HG03135 (cell line): ENCODE data around the gene GINS1.

Experiments
- ATAC-seq: cut with Tn5 transposase; IDR thresholded peaks from one replicate; pipeline ENCODE4 v1.9.1; 2021; ENCODE audit warnings: mild to moderate bottlenecking, moderate library complexity; ENCODE audit not compliant: unreplicated experiment

GINS1 gene

DNA sequence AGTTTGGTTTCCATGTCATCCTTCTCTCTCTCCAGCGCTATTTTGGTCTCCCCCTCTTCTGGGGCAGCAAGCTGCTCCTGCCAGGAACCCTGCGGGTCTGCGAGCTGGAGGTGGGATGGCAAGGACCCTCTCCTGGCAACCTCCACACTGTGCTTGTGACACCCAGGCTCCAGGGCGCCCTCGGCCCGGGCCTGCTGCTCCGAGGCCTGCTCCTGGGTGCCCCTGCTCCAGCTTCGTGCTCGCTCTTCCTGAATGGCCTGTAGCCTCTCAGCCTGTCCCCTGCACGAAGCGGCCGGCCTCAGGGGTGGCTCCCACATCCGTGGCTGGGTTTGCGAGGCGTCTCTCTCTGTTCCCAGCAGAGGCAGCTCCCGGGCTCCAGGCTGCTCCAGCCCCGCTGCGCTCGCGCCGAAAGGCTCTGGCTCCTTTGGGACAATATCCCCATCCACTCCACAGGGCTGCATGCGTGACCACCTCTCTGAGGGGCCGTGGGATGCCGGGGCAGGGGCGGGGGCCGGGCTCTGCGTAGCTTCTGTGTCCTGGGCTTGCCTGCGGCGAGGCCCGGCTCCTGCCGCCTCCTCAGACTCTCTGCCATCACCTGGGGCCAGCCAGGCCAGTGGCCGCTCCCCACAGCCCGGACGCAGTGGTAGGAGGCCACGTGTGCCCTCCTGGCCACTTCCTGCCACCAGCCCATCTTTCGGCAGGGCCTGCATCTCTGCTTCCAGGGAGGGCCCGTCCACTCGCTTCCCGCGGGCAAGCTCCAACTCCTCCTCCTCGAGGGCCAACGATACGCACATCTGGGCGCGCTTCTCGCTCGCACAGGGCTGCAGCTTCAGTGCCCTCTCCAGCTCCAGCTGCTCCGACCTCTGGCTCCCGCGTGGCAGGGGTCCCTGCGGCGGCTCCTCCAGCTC is 68.9 kb downstream of the GINS1 start:
- no peak for ATAC-seq

DNA sequence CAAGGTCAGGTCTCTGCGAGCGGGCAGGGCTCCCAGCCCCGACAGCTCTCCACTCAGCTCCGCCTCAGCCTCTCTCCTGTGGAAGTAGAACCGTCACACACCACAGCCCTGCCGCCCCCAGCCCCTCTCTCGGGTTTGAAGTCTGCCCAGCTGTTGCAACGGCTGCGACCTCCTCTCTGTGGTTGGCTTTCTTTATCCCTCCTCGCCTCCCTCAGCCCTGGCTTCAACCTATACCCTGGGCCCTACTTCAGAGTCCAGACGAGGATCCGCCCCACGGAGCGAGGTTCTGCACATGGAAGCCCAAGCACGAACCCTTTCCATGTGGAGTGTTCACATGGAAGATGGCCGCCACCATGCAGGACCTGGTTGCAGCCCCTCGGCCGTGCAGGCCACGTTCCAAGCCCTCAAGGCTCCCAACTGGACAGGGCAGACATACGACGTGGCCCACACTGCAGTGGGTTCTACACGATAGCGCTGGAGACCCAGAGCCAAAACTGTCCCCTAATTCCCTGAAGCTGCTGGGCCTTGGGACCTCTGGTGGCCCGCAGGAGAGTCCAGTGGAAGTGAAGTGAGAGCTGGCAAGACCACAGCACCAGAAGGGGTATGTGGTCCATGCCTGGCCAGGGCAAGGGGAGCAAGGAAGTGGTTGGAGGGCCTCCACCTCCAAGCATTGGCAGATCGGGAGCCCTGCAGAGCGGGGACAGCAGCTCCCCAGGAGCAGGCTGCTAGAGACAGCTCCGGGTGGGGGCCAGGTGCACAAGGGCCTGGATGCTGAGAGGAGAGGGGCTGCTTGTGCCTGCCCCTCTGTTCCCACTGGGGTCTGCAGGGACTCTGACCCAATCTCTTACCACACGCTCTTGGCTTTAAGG is 69.8 kb downstream of the GINS1 start:
- ATAC-seq: no peak

DNA sequence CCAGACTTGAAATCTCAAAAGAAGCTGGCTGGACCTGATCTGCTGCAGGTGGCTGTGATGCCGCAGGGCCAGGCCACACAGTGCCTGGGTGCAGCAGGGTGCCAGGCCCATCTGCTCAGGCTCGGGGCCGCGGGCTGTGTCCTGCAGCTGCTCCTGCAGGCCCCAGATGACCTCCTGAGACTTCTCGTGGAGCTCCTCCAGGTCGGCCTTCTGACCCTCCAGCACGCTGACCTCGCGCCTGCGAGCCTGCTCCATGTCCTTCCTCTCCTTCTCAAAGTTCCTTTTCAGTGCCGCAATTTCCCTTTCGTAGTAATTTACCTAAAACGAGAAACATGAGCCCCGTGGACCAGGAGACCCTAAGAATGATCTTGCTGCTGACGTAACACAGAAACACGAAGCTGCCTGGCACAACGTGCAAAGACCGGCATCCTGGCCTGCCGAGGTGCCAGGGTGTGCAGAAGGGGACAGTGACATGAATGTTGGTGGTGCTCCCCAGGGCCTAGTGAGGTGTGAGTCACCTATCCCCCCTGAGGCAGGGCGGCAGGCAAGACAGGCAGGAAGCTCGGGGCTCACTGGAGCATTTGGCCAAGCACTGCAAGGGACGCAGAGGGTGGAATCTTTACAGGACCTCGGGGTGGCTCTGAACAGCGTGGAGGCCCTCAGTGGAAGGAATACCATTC is 71.6 kb downstream of the GINS1 start:
- ATAC-seq: no peak

DNA sequence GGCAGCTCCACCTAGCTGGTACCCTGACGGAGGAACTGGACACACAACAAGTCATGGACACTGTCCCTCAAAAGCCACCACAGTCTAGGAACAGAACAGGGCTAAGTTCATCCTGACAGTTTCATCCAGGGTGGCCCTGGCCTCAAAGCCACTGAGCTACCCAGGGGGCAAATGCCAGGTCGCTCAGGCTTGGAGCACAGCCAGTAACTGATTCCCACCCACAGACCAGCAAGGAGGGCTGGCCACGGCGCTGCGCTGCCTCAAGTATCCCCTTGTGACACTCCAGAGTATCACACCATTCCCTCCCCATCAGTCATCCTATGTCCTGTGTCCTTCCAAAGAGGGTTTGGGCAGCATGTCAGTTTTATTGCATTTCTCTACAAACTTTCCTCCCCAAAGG is 72.2 kb downstream of the GINS1 start:
- no peak for ATAC-seq

DNA sequence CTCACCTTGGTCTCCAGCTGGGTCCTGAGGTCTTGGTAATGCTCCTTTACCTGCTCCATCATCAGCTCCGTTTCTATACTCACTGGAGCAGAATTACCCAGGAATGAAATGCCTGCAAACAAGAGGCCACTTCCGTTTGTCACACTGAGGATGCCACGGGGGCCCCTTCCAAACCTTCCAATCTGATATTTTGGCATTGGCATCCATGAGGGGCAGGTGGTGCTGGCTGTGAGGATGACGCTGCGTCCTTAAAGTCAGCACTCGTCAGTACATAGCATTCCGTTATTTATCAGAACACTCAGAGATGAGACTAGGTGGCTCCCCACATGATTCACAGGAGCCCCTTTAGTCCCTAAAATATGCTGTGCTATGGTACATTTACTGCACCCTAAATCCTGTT is 72.7 kb downstream of the GINS1 start:
- no peak for ATAC-seq

DNA sequence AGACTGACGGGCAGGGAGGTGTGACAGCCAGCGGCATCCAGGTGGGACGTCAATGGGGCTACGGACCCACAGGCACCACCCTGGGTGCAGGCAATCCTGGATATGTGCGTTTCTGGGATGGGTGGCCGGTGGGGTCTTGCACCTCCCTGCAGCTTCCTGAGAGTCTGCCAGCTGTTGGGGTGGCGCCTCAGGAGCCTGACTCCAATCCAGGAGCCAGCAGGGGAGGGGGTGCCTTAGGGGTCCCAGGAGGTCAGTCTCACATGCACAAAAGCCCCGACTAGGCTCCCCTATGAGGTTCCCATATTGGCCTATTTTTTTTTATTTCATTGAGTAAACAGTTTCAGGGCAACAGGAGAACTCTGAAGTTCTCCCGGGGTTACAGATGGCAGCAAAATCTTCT is 73.3 kb downstream of the GINS1 start:
- no peak for ATAC-seq

DNA sequence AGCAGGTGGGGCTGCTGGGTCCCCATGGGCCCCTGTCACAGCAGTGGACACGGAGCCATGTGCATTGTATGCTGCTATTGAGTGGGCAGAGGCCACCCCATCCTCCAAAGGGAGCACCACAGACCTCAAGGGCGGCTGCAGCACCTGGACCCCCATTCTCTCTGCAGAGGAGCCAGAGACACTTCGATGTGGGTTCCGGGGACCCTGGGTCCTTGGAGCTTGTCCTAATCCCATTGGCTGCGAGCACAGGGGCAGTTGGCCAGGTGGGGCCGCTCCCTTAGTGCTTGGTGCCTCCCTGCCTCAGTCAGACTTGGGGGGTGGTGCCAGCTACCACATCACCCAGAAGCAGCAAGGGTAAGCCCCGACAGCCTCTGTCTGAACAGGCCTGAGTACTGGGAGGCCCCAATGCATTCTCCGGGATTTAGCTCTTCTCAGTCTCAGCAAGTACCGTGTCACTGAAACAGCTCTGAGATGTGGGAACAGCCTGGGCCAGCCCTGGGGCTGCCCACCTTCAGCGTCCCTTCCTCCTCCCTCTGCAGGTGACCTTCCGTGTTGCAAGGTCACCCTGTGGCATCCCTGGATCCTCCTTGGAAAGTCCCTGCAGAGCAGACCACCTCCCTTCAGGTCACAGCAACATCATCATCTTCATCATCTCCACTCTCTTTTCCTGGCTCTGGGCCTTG is 73.9 kb downstream of the GINS1 start:
- no peak for ATAC-seq

DNA sequence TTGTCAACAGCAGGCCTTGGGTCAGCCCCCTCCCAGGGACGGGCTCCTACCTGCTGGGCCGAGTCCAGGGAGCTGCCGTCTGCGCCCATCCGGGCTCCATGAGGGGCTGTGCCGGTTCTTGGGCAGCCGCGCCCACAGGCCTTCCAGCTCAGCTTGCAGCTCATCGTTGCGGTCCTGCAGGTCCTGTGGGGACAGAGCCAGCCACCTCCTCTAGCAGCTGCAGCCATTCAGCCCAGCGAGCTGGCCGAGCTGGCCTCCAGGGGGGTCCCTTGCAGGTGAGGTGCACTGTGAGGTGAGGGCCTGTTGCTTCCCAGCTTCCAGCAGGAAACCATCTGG is 74.4 kb downstream of the GINS1 start:
- ATAC-seq: no peak

DNA sequence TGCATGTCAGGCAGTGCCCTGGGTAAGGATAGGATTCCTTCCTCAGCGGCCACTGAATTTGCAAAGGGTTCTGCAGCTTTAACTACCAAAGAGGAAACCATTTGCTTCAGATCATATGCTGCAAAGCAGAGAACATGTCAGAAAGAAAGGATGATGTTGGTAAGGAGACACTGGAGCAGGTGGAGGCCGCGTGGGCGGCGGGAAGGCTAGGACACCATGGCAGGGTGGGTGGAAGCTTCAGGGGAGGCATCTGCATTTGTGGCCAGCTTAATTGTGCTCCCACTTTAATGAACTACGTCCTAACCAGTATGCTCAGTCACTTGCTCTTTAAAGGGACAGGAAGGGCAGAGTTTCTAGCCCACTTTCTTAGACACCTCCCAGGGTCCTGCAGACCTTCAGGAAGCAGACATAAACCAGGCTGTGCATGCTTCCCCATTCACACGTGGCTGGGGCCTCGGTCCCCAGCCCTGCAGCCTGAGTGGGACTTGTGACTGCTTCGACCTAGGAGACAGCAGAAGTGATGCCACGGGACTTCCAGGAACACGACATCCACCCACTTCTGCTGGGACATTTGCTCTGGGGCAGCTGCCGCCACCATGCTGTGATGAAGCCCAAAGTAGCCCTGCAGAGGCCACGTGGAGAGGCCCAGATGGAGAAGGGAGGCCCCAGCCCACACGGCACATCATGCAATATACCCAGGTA is 76.1 kb downstream of the GINS1 start:
- ATAC-seq: no peak

DNA sequence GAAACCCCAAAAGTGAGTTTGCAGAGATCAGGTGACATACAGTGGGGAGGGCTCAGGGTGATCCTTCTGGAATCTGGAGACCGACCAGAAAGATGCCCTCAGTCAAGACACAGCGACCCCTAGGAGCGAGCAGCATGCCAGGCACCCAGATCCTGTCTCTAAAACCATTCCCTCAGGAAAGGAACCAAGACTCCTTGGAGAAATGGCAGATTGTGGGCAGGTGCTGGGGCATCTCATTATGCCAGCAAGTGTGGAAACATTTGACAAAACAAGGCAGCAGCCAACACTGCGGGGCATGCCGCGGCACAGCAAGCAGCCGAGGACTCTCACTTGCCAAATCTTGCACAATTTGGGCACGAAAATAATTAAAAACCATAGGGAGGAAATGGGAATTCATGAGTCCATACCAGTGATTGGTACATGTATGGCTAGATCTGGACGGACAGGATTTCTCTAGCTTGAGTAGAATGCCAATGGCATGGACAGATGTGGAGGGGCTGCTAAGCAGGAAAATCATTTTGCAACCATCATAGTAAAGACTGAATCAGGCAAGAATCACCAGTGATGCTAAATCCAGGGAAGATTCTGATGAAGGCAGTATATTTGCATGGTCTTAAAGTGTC is 76.9 kb downstream of the GINS1 start:
- ATAC-seq: no peak

DNA sequence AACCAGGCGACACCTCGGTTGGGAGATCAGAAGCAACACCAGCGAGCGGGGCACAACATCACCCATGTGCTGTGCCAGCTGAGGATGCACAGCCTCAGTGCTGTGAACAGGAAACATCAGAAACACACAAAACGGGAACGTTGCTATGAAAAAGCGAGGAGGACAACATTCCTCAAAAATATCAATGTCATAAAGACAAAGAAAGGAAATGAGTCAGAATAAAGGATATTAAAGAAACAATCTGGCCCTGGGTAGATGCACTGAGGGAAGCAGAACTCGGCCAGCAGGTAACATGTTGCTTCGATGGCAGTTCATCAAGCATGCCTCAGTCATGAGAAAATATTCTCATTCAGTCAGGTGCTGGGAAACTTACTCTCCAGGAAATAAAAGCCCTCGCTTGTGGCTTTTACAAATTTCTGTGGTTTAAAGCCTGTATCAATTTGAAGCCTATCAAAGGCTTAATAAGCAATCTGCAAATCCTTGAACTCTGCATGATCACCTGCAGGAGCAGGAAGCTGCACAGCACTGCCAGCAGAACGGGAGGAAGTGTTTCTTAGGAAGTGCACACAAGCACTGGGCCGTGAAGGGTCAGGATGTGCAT is 77.5 kb downstream of the GINS1 start:
- ATAC-seq: no peak

DNA sequence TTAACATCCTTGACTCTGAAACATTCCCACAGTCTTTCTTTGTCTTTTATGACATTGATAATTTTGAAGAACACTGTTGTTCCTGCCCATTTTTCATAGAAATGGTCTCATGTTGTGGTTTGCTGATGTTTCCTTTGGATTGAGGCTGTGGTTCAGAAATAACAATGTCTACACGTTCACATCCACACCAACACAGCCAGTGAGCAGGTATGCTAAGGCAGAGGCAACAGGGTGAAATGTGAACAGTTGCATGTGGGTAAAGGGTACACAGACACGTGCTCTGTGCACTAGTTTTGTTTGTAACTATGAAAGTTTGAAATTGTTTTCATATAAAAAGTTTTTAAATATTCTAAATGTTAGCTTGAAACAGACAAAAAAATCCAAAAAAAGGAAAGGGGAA is 78.4 kb downstream of the GINS1 start:
- no peak for ATAC-seq

DNA sequence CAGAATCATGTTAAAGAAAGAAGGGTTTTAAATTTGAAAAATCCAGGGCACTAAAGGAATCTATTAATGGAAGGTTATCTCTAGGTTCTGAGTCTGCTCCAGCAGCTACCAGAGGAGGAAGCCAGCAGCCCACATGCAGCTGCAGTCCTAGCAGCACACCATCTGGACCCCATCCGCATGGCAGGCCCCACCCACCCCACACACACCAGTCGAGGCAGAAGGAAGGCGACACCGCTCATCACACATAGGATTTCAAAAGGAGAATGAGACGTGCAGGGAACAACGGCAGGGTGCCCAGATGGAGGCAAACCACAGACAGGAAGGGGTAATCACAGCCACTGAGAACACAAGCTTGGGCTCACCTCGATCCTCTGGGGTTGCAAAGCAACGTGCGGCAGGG is 78.9 kb downstream of the GINS1 start:
- ATAC-seq: no peak

DNA sequence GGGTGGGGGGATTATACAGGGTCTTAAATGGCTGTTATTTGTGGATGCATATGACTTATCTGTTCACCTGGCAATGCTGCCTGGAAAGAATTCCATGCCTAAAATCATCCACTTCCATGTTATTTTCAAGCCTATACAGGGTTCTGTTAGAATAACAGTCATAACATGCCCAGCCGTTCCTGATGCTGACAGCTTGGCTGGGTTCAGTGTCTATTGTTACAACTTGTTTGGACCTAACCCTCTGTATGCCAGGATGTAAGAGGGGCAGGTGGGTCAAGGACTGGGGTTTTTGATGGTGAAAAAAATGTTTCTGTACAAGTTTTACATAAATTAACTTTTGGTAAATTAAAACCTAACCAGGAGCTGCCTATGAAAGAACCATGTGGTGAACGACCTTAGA is 79.8 kb downstream of the GINS1 start:
- ATAC-seq: no peak

DNA sequence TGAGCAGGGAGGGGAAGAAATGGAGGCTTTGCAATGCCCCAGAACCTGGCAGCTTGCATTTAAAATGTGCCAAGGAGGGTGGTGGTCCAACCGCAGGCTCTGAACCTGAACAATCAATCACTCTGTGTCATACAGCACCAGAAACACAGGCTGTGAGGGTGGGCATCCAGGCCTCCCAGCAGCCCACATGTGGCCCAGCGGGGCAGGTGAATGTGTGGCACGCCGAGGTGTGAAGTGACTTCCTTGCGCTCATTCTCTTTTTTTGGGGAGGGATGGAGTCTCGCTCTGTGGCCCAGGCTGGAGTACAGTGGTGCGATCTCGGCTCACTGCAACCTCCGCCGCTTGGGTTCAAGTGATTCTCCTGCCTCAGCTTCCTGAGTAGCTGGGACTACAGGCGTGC is 80.5 kb downstream of the GINS1 start:
- ATAC-seq: no peak

DNA sequence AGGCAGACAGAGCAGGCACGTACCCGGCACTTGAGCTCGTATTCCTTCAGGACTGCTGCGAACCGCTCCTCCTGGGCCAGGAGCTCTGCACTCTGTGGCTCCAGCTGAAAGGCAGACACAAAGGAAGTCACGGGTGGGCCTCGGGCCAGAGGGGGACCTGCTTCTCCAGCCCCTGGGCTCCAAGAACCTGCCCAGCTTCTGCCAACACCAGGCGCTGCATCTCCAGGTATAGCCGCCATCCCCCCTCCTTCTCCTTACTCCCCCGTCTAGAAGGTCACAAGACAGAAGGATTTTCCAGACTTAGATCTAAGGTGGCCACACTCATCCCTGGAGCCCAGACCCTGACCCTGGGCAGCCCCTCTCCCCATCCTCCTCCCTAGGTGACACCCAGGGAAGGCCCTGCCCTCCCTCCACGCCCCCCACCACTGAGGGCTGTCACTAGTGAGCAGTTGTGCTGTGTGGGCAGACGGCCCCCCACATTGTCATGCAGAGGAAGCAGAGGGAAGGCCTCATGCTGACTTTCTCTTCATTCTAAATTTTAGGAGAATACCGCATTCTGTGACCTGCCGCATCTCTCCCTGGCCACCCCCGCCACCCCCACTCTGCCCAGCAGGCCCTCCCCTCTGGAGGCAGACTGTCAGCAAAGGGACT is 81.9 kb downstream of the GINS1 start:
- no peak for ATAC-seq

DNA sequence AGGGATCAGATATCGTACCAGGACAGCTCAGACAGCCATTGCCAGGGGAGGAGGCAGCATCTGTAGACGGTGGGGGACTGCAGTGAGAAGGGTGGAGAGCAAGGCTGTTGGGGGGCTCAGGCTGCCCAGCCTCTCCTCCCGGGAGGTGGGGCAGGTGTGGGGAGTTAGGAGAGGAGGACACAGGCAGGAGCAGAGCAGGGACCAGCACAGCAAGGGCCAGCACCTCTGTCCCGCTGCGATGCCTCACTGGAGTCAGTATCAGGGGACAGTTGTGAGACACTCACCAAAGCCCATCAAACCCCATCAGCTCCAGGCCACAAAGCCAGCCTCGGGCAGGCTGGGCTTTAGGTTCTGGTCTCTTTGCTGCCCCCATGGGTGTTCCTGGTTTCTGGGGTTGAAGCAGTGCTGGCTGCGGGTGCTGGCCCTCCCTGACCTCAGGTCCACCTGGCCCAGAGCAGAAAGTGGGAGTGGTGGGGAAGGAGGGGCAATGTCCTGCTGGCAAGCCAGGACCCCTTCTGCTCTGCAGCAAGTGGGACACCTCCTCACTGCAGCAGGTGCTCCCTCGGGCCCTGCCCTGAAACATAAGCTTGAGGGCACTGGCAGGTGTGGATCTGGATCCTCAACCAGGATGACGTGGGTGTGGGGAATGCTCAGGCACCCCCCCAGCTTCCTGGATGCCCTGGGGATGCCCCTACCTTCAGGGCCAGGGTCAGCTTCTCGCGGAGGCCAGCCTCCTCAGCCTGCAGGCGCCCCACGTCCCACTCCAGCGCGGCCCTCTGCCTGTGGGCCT is 83.4 kb downstream of the GINS1 start:
- no peak for ATAC-seq

DNA sequence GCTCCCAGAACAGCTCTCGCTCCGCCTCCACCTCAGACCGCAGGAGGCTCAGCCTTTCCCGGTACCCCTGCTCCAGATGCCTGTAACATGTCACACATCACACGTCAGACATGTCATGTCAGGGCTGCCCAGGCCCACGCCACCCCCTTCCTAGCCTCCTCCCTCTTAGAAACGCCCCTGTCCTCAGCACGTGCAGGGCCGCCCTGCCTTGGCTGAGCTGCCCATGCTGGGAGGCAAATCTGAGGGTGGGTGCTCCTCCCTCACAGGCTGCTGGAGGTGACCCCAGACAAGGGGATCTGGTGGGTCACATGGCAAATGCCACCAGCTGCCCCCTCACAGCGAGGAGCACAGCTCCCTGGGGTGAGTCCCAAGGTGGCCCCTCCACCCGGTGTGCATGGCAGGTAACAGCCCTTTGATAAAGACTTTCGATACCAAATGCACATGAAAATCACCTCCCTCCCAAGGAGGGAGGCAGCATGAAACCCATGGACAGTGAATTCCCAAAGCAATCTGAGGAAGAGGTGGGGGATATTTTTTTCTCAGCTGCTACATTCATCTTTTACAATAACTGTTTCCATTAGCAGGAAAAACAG is 84.1 kb downstream of the GINS1 start:
- no peak for ATAC-seq
